SK-N-MC (cell line): Measurements from ENCODE around the gene FOSL2.

Experiments used
- EZH2 ChIP-seq: fragments of 200-600 bp; sonication (generic); IDR thresholded peaks from one replicate; pipeline ENCODE4 v1.6.1; 2017; ENCODE audit warnings: antibody characterized with exemption
- FOXP2 ChIP-seq: optimal IDR thresholded peaks from 2 replicates; pipeline ENCODE3; 2011; ENCODE audit warnings: mild to moderate bottlenecking, moderate library complexity; ENCODE audit not compliant: insufficient read depth; ENCODE audit errors: extremely low read length, control extremely low read depth
- POLR2AphosphoS5 ChIP-seq: IDR thresholded peaks from 2 replicates; pipeline ENCODE4 v1.6.1; 2012; ENCODE audit warnings: mild to moderate bottlenecking, low read depth, low read length, borderline replicate concordance

DNA sequence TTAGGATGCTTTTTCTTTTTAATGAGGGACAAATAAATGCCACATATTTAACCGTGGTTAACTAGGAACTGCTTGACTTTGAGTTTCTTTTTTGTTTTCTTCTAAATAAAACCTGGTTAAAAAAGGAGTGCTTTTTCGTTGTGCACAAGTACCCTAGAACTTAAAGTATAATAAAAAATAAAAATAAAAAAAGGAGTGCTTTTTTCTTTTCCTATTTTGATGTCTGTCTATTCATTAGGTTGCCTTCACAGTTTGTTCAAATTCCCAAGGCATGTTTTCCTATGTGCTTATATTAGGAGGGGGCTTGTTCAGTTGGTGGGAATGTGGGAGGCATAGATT is 4.4 kb downstream of the FOSL2 start:
- TF ChIP-seq POLR2AphosphoS5 (no peak), EZH2 (no peak), FOXP2 (no peak)
